Neural progenitor cell (in vitro differentiated cells): ENCODE measurements around the gene TMUB1. TPM values are rescaled to one million over a fixed set of nuclear protein-coding genes. Genes with fewer than 3 reads are reported as not detected.

Experiments used
- DNase-seq: peaks from one replicate; pipeline ENCODE4 v3.0.0-alpha.2; 2016; ENCODE audit warnings: low spot score
- H2AFZ ChIP-seq: fragments of 200-600 bp; sonication (generic); replicated peaks from 2 replicates; pipeline ENCODE4 v1.6.1; 2016; ENCODE audit warnings: antibody characterized with exemption
- H3F3A ChIP-seq: fragments of 200-600 bp; sonication (generic); 2 replicates; pipeline ENCODE4 v1.6.1; 2016; ENCODE audit warnings: antibody characterized with exemption, low read depth
- H3K27ac ChIP-seq: fragments of 200-600 bp; sonication (generic); 2 replicates; pipeline ENCODE4 v1.5.1; 2016; ENCODE audit warnings: mild to moderate bottlenecking
- H3K27me3 ChIP-seq: fragments of 200-600 bp; sonication (generic); 2 replicates; pipeline ENCODE4 v1.6.1; 2016; ENCODE audit warnings: mild to moderate bottlenecking, moderate library complexity
- H3K36me3 ChIP-seq: fragments of 200-600 bp; sonication (generic); 2 replicates; pipeline ENCODE4 v1.5.1; 2016
- H3K4me1 ChIP-seq: fragments of 200-600 bp; sonication (generic); 2 replicates; pipeline ENCODE4 v1.6.1; 2016; ENCODE audit warnings: mixed run types
- H3K4me2 ChIP-seq: fragments of 200-600 bp; sonication (generic); 2 replicates; pipeline ENCODE4 v1.6.1; 2016
- H3K4me3 ChIP-seq: fragments of 200-600 bp; sonication (generic); 2 replicates; pipeline ENCODE4 v1.5.1; 2016
- H3K79me2 ChIP-seq: fragments of 200-600 bp; sonication (generic); 2 replicates; pipeline ENCODE4 v1.6.1; 2016; ENCODE audit warnings: low read depth
- H3K9ac ChIP-seq: fragments of 200-600 bp; sonication (generic); 2 replicates; pipeline ENCODE4 v1.6.1; 2016
- H3K9me3 ChIP-seq: fragments of 200-600 bp; sonication (generic); 2 replicates; pipeline ENCODE4 v1.5.1; 2016; ENCODE audit warnings: low read depth
- H4K20me1 ChIP-seq: fragments of 200-600 bp; sonication (generic); 2 replicates; pipeline ENCODE4 v1.6.1; 2016; ENCODE audit warnings: low read depth
- H3K27ac Mint-ChIP-seq: 3 replicates; pipeline ENCODE4 v1.8.0; 2021; ENCODE audit warnings: mixed read lengths
- H3K27me3 Mint-ChIP-seq: 2 replicates; pipeline ENCODE4 v1.8.0; 2022; ENCODE audit warnings: low read depth, mild to moderate bottlenecking, inconsistent platforms, moderate library complexity, mixed read lengths; ENCODE audit not compliant: insufficient read depth
- H3K36me3 Mint-ChIP-seq: 3 replicates; pipeline ENCODE4 v1.8.0; 2021; ENCODE audit warnings: mixed read lengths
- H3K4me1 Mint-ChIP-seq: 3 replicates; pipeline ENCODE4 v1.8.0; 2021; ENCODE audit warnings: mixed read lengths
- H3K4me3 Mint-ChIP-seq: 3 replicates; pipeline ENCODE4 v1.8.0; 2021; ENCODE audit warnings: mild to moderate bottlenecking, moderate library complexity, mixed read lengths
- H3K9me3 Mint-ChIP-seq: 3 replicates; pipeline ENCODE4 v1.8.0; 2020; ENCODE audit warnings: mixed read lengths
- EZH2 ChIP-seq: fragments of 200-600 bp; sonication (generic); IDR thresholded peaks from 2 replicates; pipeline ENCODE4 v1.6.1; 2017; ENCODE audit warnings: antibody characterized with exemption, mild to moderate bottlenecking, moderate library complexity
- EZH2phosphoT487 ChIP-seq: fragments of 200-600 bp; sonication (generic); IDR thresholded peaks from 2 replicates; pipeline ENCODE4 v1.6.1; 2017; ENCODE audit warnings: antibody characterized with exemption
- total RNA-seq: library from RNA; depleted of rRNA; stranded (reverse); fragments of >200 nt; gene quantifications from 2 replicates; pipeline ENCODE4 v1.2.3, GENCODE V29; 2015; ENCODE audit warnings: low replicate concordance
- TF ChIP-seq, protein P1 (sequence below): fragments of 200-600 bp; sonication (generic); IDR thresholded peaks from 2 replicates; pipeline ENCODE4 v1.5.1; 2017; ENCODE audit warnings: antibody characterized with exemption, mild to moderate bottlenecking

Gene TMUB1
- total RNA-seq, 1 donor from 2014 or later = 6.0 TPM

DNA sequence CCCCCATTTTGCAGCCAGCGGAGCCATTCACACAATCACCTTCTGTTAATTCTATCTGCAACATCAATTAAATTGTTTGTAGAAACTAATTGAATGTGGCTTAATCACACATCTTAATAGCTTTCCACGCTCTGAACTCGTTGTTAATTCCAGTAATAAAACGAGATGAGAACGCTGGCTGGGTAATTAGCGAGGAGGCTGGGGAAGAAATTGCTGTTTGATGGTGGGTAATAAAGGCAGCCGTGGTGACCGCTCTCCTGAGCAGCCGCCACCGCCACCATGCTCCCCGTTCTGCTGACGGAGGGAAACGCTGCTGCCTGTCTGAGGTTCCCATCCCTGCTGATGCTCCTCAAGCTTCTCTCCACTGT lies 47.9 kb upstream of the TMUB1 start:
- Mint-ChIP-seq H3K36me3 (peaks cover 21% of the 10 kb centered on the region), H3K4me3 (no peak overlapping the region)
- peaks cover 22% of the 10 kb centered on the region for H4K20me1 ChIP-seq

DNA sequence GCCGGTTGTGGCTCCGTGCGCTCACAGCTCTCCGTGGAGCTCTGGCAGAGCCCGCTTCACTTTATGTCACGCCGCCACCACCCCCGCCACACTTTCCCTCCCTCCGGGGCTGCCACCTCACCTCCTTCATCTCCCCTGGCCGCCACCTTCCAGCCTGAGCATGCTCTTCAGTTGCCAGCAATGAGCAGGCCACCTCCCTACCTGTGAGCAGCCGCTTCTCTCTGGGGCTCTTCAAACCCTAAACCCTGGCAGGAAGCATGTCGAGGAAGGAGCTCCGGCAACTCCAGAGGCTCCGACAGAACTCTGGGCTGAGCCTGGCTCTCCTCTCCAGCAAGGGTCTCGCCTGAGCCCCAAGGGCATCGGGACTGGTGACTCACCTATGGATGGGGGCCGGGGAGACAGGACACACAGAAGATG lies 47.5 kb upstream of the TMUB1 start:
- TF ChIP-seq EZH2 (no peak), EZH2phosphoT487 (no peak)
- TF ChIP-seq, protein P1, sequence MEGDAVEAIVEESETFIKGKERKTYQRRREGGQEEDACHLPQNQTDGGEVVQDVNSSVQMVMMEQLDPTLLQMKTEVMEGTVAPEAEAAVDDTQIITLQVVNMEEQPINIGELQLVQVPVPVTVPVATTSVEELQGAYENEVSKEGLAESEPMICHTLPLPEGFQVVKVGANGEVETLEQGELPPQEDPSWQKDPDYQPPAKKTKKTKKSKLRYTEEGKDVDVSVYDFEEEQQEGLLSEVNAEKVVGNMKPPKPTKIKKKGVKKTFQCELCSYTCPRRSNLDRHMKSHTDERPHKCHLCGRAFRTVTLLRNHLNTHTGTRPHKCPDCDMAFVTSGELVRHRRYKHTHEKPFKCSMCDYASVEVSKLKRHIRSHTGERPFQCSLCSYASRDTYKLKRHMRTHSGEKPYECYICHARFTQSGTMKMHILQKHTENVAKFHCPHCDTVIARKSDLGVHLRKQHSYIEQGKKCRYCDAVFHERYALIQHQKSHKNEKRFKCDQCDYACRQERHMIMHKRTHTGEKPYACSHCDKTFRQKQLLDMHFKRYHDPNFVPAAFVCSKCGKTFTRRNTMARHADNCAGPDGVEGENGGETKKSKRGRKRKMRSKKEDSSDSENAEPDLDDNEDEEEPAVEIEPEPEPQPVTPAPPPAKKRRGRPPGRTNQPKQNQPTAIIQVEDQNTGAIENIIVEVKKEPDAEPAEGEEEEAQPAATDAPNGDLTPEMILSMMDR = no peak
- no peak overlapping the region for H3K27ac ChIP-seq
- peaks cover 14% of the 10 kb centered on the region for H3K27me3 Mint-ChIP-seq
- H3K36me3 ChIP-seq = no peaks in the 10 kb centered on the region
- H3K9me3 ChIP-seq = no peaks in the 10 kb centered on the region
- peaks cover 27% of the 10 kb centered on the region for H4K20me1 ChIP-seq
- no peaks in the 10 kb centered on the region for H3K27me3 ChIP-seq
- H3K4me1 Mint-ChIP-seq = peaks cover 2% of the 10 kb centered on the region
- peaks cover 8% of the 10 kb centered on the region for H3K4me1 ChIP-seq
- H3K9me3 Mint-ChIP-seq = no peaks in the 10 kb centered on the region
- no peak overlapping the region for H3K4me3 Mint-ChIP-seq
- H3K27ac Mint-ChIP-seq = no peak overlapping the region
- H3K36me3 Mint-ChIP-seq = peaks cover 21% of the 10 kb centered on the region
- H2AFZ ChIP-seq = no peak overlapping the region
- no peak overlapping the region for H3K9ac ChIP-seq
- H3K79me2 ChIP-seq = no peaks in the 10 kb centered on the region
- H3K4me3 ChIP-seq = no peak overlapping the region
- no peak for DNase-seq
- peaks cover 14% of the 10 kb centered on the region for H3F3A ChIP-seq
- no peak overlapping the region for H3K4me2 ChIP-seq

More for the DNA sequence above, 47.9 kb upstream of the TMUB1 start:
- H3K4me3 ChIP-seq = no peak overlapping the region
- H3K79me2 ChIP-seq = no peaks in the 10 kb centered on the region
- TF ChIP-seq EZH2 (no peak), EZH2phosphoT487 (no peak)
- TF ChIP-seq, protein P1 = no peak
- Mint-ChIP-seq H3K27me3 (peaks cover 12% of the 10 kb centered on the region), H3K4me1 (peaks cover 2% of the 10 kb centered on the region), H3K9me3 (no peaks in the 10 kb centered on the region), H3K27ac (no peak overlapping the region)
- no peak overlapping the region for H2AFZ ChIP-seq
- no peak overlapping the region for H3K9ac ChIP-seq
- no peak overlapping the region for H3K4me2 ChIP-seq
- peaks cover 5% of the 10 kb centered on the region for H3K4me1 ChIP-seq
- no peaks in the 10 kb centered on the region for H3K27me3 ChIP-seq
- H3F3A ChIP-seq = peaks cover 10% of the 10 kb centered on the region
- no peaks in the 10 kb centered on the region for H3K9me3 ChIP-seq
- no peak overlapping the region for H3K27ac ChIP-seq
- no peaks in the 10 kb centered on the region for H3K36me3 ChIP-seq
- no peak for DNase-seq

DNA sequence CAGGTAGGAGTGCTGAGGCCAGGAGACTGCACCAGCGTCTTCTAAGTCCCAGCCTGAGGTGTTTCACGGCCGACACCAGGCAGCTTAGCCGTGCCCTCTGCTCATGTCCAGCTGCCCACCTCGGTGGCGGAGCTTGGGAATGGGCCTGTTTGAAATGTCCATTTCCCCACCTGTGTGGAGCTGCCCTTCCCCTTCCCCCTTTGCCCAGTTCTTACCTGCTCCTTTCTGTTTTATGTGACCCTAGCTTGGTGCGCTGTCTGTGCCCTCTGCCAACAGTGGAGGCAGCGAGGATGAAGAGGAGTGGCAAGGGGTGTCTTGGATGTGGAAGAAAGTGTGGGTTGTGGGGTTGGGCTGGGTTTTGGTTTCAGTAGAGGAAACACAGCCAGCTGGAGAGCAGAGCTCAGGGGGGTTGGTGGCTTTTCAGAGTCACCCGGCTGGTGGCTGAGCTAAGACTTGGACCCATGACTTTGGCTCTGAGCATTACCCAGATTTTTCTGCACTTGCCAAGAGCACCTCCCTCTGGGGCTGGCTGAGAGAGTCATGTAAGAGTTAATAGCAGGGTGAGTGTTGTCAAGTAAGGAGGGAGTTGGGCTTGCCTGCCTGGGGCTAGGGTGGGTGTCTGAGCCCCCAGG lies 46.8 kb upstream of the TMUB1 start:
- peaks cover 32% of the 10 kb centered on the region for H4K20me1 ChIP-seq
- Mint-ChIP-seq H3K27ac (no peak overlapping the region), H3K27me3 (peaks cover 14% of the 10 kb centered on the region), H3K36me3 (peaks cover 18% of the 10 kb centered on the region), H3K4me3 (no peak overlapping the region), H3K4me1 (peaks cover 8% of the 10 kb centered on the region), H3K9me3 (no peaks in the 10 kb centered on the region)
- no peaks in the 10 kb centered on the region for H3K27me3 ChIP-seq
- H3K79me2 ChIP-seq = no peaks in the 10 kb centered on the region
- H3K4me3 ChIP-seq = no peak overlapping the region
- H3K4me1 ChIP-seq = peaks cover 8% of the 10 kb centered on the region
- DNase-seq = no peak
- H3K9ac ChIP-seq = no peak overlapping the region
- TF ChIP-seq, protein P1 = no peak
- TF ChIP-seq EZH2 = no peak
- no peak for TF ChIP-seq EZH2phosphoT487
- no peaks in the 10 kb centered on the region for H3K9me3 ChIP-seq
- H3K4me2 ChIP-seq = no peak overlapping the region
- H3K36me3 ChIP-seq = no peaks in the 10 kb centered on the region
- H3K27ac ChIP-seq = no peak overlapping the region
- H2AFZ ChIP-seq = no peak overlapping the region
- peaks cover 21% of the 10 kb centered on the region for H3F3A ChIP-seq
